GM23338 (cell line): ENCODE results near the gene CD276. TPM values are rescaled to one million over a fixed set of nuclear protein-coding genes. Genes with fewer than 3 reads are reported as not detected.

ENCODE experiments used
- ATAC-seq: fragments of 200-7000 bp; cut with Tn5 transposase; 3 replicates; pipeline ENCODE4 v1.9.1; 2020
- DNase-seq: peaks from one replicate; pipeline ENCODE4 v3.0.0-alpha.2; 2015; ENCODE audit warnings: low spot score
- H2AFZ ChIP-seq: fragments of 200-600 bp; sonication (generic); 2 replicates; pipeline ENCODE4 v1.8.0; 2016; ENCODE audit warnings: antibody characterized with exemption, mild to moderate bottlenecking, moderate library complexity
- H3F3A ChIP-seq: fragments of 200-600 bp; sonication (generic); replicated peaks from 2 replicates; pipeline ENCODE4 v1.8.0; 2017; ENCODE audit warnings: antibody characterized with exemption, mixed run types, low read depth
- H3K27ac ChIP-seq: fragments of 200-600 bp; sonication (generic); 2 replicates; pipeline ENCODE4 v1.6.1; 2016; ENCODE audit warnings: low read depth
- H3K27me3 ChIP-seq: fragments of 200-600 bp; sonication (generic); 2 replicates; pipeline ENCODE4 v1.8.0; 2016; ENCODE audit warnings: mild to moderate bottlenecking, mixed run types, moderate library complexity; ENCODE audit not compliant: insufficient read depth
- H3K36me3 ChIP-seq: fragments of 200-600 bp; sonication (generic); 2 replicates; pipeline ENCODE4 v1.8.0; 2016; ENCODE audit warnings: mild to moderate bottlenecking; ENCODE audit not compliant: insufficient read depth
- H3K4me1 ChIP-seq: fragments of 200-600 bp; sonication (generic); 2 replicates; pipeline ENCODE4 v1.8.0; 2016; ENCODE audit warnings: mild to moderate bottlenecking, moderate library complexity; ENCODE audit not compliant: insufficient read depth
- H3K4me2 ChIP-seq: fragments of 200-600 bp; sonication (generic); 2 replicates; pipeline ENCODE4 v1.7.1; 2017; ENCODE audit warnings: mixed run types
- H3K4me3 ChIP-seq: fragments of 200-600 bp; sonication (generic); 2 replicates; pipeline ENCODE4 v1.6.1; 2016; ENCODE audit warnings: mixed run types
- H3K79me2 ChIP-seq: fragments of 200-600 bp; sonication (generic); replicated peaks from 2 replicates; pipeline ENCODE4 v1.8.0; 2017; ENCODE audit warnings: mild to moderate bottlenecking; ENCODE audit not compliant: insufficient read depth
- H3K9me2 ChIP-seq: fragments of 200-600 bp; sonication (generic); 2 replicates; pipeline ENCODE4 v1.8.0; 2017; ENCODE audit not compliant: insufficient read depth
- H4K20me1 ChIP-seq: fragments of 200-600 bp; sonication (generic); replicated peaks from 2 replicates; pipeline ENCODE4 v1.8.0; 2017; ENCODE audit warnings: mild to moderate bottlenecking; ENCODE audit not compliant: insufficient read depth
- H3K27ac Mint-ChIP-seq: 2 replicates; pipeline ENCODE4 v1.8.0; 2020; ENCODE audit warnings: inconsistent platforms, mild to moderate bottlenecking, moderate library complexity, mixed read lengths
- H3K27me3 Mint-ChIP-seq: 3 replicates; pipeline ENCODE4 v1.8.0; 2022; ENCODE audit warnings: low read depth, mild to moderate bottlenecking, moderate library complexity, mixed read lengths, inconsistent platforms; ENCODE audit not compliant: insufficient read depth, poor library complexity
- H3K36me3 Mint-ChIP-seq: 3 replicates; pipeline ENCODE4 v1.8.0; 2021; ENCODE audit warnings: low read depth, mild to moderate bottlenecking, inconsistent platforms, moderate library complexity, mixed read lengths
- H3K4me1 Mint-ChIP-seq: 3 replicates; pipeline ENCODE4 v1.8.0; 2020; ENCODE audit warnings: mild to moderate bottlenecking, inconsistent platforms, mixed read lengths
- H3K4me3 Mint-ChIP-seq: 3 replicates; pipeline ENCODE4 v1.8.0; 2021; ENCODE audit warnings: moderate library complexity, mild to moderate bottlenecking, inconsistent platforms, mixed read lengths
- H3K9me3 Mint-ChIP-seq: 3 replicates; pipeline ENCODE4 v1.8.0; 2020; ENCODE audit warnings: moderate library complexity, mild to moderate bottlenecking, inconsistent platforms, mixed read lengths
- STAT1 ChIP-seq: IDR thresholded peaks from one replicate; pipeline ENCODE4 v1.6.1; 2016; ENCODE audit warnings: antibody characterized with exemption; ENCODE audit not compliant: unreplicated experiment
- ZNF114 ChIP-seq: fragments of 250-450 bp; sonication (Bioruptor Pico); IDR thresholded peaks from 2 replicates; pipeline ENCODE4 v1.5.0; 2020; ENCODE audit warnings: mild to moderate bottlenecking, moderate library complexity
- polyA plus RNA-seq: library from polyadenylated mRNA; unstranded; fragments of >200 nt; fragmentation: Nextera tagmentation; extraction: Ambion mirVana; gene quantifications from 2 replicates; pipeline ENCODE4 v1.2.1, GENCODE V29; 2016
- total RNA-seq: library from RNA; depleted of rRNA; stranded (reverse); fragments of >200 nt; shearing (Covaris generic); gene quantifications from 2 replicates; pipeline ENCODE4 v1.2.3, GENCODE V29; 2014
- TF ChIP-seq, protein P1 (sequence below): IDR thresholded peaks from 2 replicates; pipeline ENCODE4 v1.6.1; 2016; ENCODE audit warnings: antibody characterized with exemption
- TF ChIP-seq, protein P2 (sequence below): fragments of 250-450 bp; sonication (Bioruptor Pico); IDR thresholded peaks from 2 replicates; pipeline ENCODE4 v1.5.0; 2020; ENCODE audit warnings: mild to moderate bottlenecking, moderate library complexity
- TF ChIP-seq, protein P3 (sequence below), 2 experiments: fragments of 200-600 bp in 1 of 2; sonication (generic) in 1 of 2; conservative IDR thresholded peaks; 2 replicates each; pipeline versions ENCODE4 v1.5.1 to v1.6.1; 2016 to 2017; ENCODE audit warnings: antibody characterized with exemption in 2 of 2, low read depth in 2 of 2, mild to moderate bottlenecking in 2 of 2, moderate library complexity in 1 of 2

CD276 gene
- total and polyA plus RNA-seq, 2 experiments from 2014 or later, result 60.9 to 158 TPM

DNA sequence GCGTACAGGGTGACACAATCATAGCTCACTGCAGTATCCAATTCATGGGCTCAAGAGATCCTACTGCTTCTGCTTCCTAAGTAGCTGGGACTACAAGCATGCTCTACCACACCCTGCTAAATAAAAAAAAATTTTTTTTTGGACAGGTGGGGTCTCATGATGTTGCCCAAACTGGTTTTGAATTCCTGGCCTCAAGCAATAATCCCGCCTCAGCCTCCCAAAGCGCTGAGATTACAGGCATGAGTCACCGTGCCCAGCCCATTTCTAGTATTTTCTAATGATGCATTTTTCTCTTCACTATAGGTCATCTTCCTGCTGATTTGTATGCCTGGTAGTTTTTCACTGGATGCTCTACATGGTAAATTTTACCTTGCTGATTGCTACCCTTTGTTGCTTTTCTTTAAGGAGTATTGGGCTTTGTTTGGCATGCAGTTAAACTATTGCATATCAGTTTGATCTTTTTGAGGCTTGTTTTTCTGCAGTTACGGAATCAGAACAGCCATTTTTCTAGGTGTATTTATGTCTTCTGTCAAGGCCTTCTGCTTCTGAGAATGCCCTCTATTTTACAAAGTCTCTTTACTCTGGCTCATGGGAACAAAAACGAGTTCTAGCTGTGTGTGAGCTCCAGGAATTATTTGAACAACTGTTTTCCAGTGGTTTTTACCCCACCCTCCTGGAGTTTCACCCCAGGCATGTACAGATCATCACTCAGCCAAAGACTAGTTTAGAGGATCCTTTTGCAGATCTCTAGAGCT, 36.7 kb upstream of the CD276 start (continued):
- TF ChIP-seq STAT1 (no peak), ZNF114 (no peak)
- TF ChIP-seq, protein P1, sequence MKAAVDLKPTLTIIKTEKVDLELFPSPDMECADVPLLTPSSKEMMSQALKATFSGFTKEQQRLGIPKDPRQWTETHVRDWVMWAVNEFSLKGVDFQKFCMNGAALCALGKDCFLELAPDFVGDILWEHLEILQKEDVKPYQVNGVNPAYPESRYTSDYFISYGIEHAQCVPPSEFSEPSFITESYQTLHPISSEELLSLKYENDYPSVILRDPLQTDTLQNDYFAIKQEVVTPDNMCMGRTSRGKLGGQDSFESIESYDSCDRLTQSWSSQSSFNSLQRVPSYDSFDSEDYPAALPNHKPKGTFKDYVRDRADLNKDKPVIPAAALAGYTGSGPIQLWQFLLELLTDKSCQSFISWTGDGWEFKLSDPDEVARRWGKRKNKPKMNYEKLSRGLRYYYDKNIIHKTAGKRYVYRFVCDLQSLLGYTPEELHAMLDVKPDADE, result no peak
- TF ChIP-seq, protein P2, sequence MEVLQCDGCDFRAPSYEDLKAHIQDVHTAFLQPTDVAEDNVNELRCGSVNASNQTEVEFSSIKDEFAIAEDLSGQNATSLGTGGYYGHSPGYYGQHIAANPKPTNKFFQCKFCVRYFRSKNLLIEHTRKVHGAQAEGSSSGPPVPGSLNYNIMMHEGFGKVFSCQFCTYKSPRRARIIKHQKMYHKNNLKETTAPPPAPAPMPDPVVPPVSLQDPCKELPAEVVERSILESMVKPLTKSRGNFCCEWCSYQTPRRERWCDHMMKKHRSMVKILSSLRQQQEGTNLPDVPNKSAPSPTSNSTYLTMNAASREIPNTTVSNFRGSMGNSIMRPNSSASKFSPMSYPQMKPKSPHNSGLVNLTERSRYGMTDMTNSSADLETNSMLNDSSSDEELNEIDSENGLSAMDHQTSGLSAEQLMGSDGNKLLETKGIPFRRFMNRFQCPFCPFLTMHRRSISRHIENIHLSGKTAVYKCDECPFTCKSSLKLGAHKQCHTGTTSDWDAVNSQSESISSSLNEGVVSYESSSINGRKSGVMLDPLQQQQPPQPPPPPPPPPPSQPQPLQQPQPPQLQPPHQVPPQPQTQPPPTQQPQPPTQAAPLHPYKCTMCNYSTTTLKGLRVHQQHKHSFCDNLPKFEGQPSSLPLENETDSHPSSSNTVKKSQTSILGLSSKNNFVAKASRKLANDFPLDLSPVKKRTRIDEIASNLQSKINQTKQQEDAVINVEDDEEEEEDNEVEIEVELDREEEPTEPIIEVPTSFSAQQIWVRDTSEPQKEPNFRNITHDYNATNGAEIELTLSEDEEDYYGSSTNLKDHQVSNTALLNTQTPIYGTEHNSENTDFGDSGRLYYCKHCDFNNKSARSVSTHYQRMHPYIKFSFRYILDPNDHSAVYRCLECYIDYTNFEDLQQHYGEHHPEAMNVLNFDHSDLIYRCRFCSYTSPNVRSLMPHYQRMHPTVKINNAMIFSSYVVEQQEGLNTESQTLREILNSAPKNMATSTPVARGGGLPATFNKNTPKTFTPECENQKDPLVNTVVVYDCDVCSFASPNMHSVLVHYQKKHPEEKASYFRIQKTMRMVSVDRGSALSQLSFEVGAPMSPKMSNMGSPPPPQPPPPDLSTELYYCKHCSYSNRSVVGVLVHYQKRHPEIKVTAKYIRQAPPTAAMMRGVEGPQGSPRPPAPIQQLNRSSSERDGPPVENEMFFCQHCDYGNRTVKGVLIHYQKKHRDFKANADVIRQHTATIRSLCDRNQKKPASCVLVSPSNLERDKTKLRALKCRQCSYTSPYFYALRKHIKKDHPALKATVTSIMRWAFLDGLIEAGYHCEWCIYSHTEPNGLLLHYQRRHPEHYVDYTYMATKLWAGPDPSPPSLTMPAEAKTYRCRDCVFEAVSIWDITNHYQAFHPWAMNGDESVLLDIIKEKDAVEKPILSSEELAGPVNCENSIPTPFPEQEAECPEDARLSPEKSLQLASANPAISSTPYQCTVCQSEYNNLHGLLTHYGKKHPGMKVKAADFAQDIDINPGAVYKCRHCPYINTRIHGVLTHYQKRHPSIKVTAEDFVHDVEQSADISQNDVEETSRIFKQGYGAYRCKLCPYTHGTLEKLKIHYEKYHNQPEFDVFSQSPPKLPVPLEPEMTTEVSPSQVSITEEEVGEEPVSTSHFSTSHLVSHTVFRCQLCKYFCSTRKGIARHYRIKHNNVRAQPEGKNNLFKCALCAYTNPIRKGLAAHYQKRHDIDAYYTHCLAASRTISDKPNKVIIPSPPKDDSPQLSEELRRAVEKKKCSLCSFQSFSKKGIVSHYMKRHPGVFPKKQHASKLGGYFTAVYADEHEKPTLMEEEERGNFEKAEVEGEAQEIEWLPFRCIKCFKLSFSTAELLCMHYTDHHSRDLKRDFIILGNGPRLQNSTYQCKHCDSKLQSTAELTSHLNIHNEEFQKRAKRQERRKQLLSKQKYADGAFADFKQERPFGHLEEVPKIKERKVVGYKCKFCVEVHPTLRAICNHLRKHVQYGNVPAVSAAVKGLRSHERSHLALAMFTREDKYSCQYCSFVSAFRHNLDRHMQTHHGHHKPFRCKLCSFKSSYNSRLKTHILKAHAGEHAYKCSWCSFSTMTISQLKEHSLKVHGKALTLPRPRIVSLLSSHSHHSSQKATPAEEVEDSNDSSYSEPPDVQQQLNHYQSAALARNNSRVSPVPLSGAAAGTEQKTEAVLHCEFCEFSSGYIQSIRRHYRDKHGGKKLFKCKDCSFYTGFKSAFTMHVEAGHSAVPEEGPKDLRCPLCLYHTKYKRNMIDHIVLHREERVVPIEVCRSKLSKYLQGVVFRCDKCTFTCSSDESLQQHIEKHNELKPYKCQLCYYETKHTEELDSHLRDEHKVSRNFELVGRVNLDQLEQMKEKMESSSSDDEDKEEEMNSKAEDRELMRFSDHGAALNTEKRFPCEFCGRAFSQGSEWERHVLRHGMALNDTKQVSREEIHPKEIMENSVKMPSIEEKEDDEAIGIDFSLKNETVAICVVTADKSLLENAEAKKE, result no peak

DNA sequence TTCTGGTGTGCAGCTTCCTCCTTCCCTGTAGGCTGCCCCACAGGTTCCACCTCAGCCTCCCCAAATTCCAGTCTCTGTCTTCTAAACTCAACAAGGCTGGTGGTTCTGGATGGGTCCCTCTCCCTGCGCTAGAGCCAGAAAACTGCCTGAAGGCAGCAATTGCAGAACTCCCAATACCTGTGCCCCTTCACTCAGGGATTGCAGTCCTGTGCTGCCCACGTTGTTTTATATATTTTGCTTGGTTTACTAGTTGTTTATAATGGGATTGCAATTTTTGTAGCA, 36.2 kb upstream of the CD276 start:
- Mint-ChIP-seq H3K27me3 (no peaks in the 10 kb centered on the region), H3K4me3 (no peak overlapping the region), H3K27ac (no peak overlapping the region), H3K36me3 (no peaks in the 10 kb centered on the region), H3K4me1 (peaks cover 5% of the 10 kb centered on the region), H3K9me3 (no peaks in the 10 kb centered on the region)
- no peaks in the 10 kb centered on the region for H3K36me3 ChIP-seq
- peak overlapping the region; percentile 45; the same call in 1 of the 2 replicates for H2AFZ ChIP-seq
- H4K20me1 ChIP-seq, result no peaks in the 10 kb centered on the region
- no peaks in the 10 kb centered on the region for H3K4me1 ChIP-seq
- no peaks in the 10 kb centered on the region for H3K27me3 ChIP-seq
- H3K4me2 ChIP-seq, result no peak overlapping the region
- no peak overlapping the region for H3K27ac ChIP-seq
- DNase-seq (no peak), ATAC-seq (no peak)
- H3K9me2 ChIP-seq, result no peaks in the 10 kb centered on the region
- H3K4me3 ChIP-seq, result no peak overlapping the region
- H3F3A ChIP-seq, result no peaks in the 10 kb centered on the region
- H3K79me2 ChIP-seq, result no peaks in the 10 kb centered on the region
- TF ChIP-seq STAT1, result no peak
- TF ChIP-seq, protein P3, sequence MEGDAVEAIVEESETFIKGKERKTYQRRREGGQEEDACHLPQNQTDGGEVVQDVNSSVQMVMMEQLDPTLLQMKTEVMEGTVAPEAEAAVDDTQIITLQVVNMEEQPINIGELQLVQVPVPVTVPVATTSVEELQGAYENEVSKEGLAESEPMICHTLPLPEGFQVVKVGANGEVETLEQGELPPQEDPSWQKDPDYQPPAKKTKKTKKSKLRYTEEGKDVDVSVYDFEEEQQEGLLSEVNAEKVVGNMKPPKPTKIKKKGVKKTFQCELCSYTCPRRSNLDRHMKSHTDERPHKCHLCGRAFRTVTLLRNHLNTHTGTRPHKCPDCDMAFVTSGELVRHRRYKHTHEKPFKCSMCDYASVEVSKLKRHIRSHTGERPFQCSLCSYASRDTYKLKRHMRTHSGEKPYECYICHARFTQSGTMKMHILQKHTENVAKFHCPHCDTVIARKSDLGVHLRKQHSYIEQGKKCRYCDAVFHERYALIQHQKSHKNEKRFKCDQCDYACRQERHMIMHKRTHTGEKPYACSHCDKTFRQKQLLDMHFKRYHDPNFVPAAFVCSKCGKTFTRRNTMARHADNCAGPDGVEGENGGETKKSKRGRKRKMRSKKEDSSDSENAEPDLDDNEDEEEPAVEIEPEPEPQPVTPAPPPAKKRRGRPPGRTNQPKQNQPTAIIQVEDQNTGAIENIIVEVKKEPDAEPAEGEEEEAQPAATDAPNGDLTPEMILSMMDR (conservative IDR thresholded peaks at IDR 0.05; ENCODE audit: low read depth in 2 of 2), result no peak
- TF ChIP-seq, protein P1, result no peak
